HepG2 (cell line): ENCODE measurements around the gene ELANE. TPM values are rescaled to one million over a fixed set of nuclear protein-coding genes. Genes with fewer than 3 reads are reported as not detected.

Source experiments
- AKAP8 ChIP-seq: sonication (generic); formaldehyde crosslinking; IDR thresholded peaks from 2 replicates; pipeline ENCODE4 v1.5.1; 2020; ENCODE audit warnings: mild to moderate bottlenecking, missing genetic modification reagents
- CHD2 ChIP-seq: IDR thresholded peaks from 2 replicates; pipeline ENCODE4 v1.6.1; 2011; ENCODE audit warnings: low read depth, low read length, improper control_type of control experiment
- E2F1 ChIP-seq: sonication (generic); formaldehyde crosslinking; IDR thresholded peaks from 2 replicates; pipeline ENCODE4 v1.5.0; 2020; ENCODE audit warnings: missing genetic modification reagents
- FUBP1 ChIP-seq: sonication (generic); formaldehyde crosslinking; IDR thresholded peaks from 2 replicates; pipeline ENCODE4 v1.5.1; 2020; ENCODE audit warnings: missing genetic modification reagents, mild to moderate bottlenecking, borderline replicate concordance
- HNRNPL ChIP-seq: fragments of 200-400 bp; formaldehyde crosslinking; IDR thresholded peaks from 2 replicates; pipeline ENCODE4 v1.6.1; 2017; ENCODE audit warnings: mild to moderate bottlenecking, low read depth, low read length
- MTA1 ChIP-seq: sonication (generic); formaldehyde crosslinking; IDR thresholded peaks from 2 replicates; pipeline ENCODE4 v1.4.0; 2020; ENCODE audit warnings: missing genetic modification reagents, mild to moderate bottlenecking, borderline replicate concordance
- MTF2 ChIP-seq: sonication (generic); formaldehyde crosslinking; IDR thresholded peaks from 2 replicates; pipeline ENCODE4 v1.5.0; 2020; ENCODE audit warnings: missing genetic modification reagents, borderline replicate concordance
- MYNN ChIP-seq: sonication (generic); formaldehyde crosslinking; IDR thresholded peaks from 2 replicates; pipeline ENCODE4 v1.4.0; 2020; ENCODE audit warnings: mild to moderate bottlenecking, low read depth, missing genetic modification reagents
- PTBP1 ChIP-seq: fragments of 200-400 bp; formaldehyde crosslinking; IDR thresholded peaks from 2 replicates; pipeline ENCODE4 v1.6.1; 2018; ENCODE audit warnings: low read length, low read depth; ENCODE audit not compliant: poor library complexity, severe bottlenecking
- RARG ChIP-seq: sonication (generic); formaldehyde crosslinking; IDR thresholded peaks from 2 replicates; pipeline ENCODE4 v1.4.0; 2020; ENCODE audit warnings: low read depth, mild to moderate bottlenecking, missing genetic modification reagents
- RBAK ChIP-seq: sonication (generic); formaldehyde crosslinking; IDR thresholded peaks from 2 replicates; pipeline ENCODE4 v1.5.1; 2020; ENCODE audit warnings: mild to moderate bottlenecking, missing genetic modification reagents
- ZBTB46 ChIP-seq: sonication (generic); formaldehyde crosslinking; IDR thresholded peaks from 2 replicates; pipeline ENCODE4 v1.4.0; 2020; ENCODE audit warnings: mild to moderate bottlenecking, missing genetic modification reagents, borderline replicate concordance
- ZFP82 ChIP-seq: sonication (generic); formaldehyde crosslinking; IDR thresholded peaks from 2 replicates; pipeline ENCODE4 v1.5.1; 2020; ENCODE audit warnings: mild to moderate bottlenecking, missing genetic modification reagents, borderline replicate concordance
- ZNF282 ChIP-seq: fragments of 450-650 bp; IDR thresholded peaks from 2 replicates; pipeline ENCODE4 v1.6.1; 2018; ENCODE audit not compliant: partially characterized antibody
- ZNF720 ChIP-seq: sonication (generic); formaldehyde crosslinking; IDR thresholded peaks from 2 replicates; pipeline ENCODE4 v1.4.0; 2020; ENCODE audit warnings: missing genetic modification reagents
- ZNF773 ChIP-seq: sonication (generic); formaldehyde crosslinking; IDR thresholded peaks from 2 replicates; pipeline ENCODE4 v1.4.0; 2020; ENCODE audit warnings: missing genetic modification reagents, borderline replicate concordance
- polyA plus RNA-seq, 8 experiments: library from polyadenylated mRNA; depleted of rRNA in 3 of 8; stranded (reverse) in 7 of 8; unstranded in 1 of 8; fragments of >200 nt; fragmentation: Illumina TruSeq in 4 of 8; extraction: Trizol in 4 of 8; gene quantifications; 2 replicates each; pipeline versions ENCODE4 v1.2.1 to v1.2.3, GENCODE V29; 2011 to 2016; ENCODE audit warnings: low read depth in 4 of 8, missing spikeins in 1 of 8, mixed read lengths in 1 of 8; ENCODE audit not compliant: insufficient read depth in 1 of 8
- total RNA-seq, 5 experiments: library from RNA; depleted of rRNA; stranded (reverse); fragments of >200 nt; fragmentation: Illumina TruSeq; extraction: Trizol; gene quantifications; 2 replicates each; pipeline ENCODE4 v1.2.3, GENCODE V29; 2016; ENCODE audit warnings: low read depth in 1 of 5
- TF ChIP-seq, protein P1 (sequence below): sonication (generic); formaldehyde crosslinking; IDR thresholded peaks from 2 replicates; pipeline ENCODE4 v1.4.0; 2020; ENCODE audit warnings: missing genetic modification reagents

Gene ELANE
- total and polyA plus RNA-seq, 2 of the 13 experiments (the other 11 are each of a cell fraction or from before 2014, with no cell fraction given) = not detected

DNA sequence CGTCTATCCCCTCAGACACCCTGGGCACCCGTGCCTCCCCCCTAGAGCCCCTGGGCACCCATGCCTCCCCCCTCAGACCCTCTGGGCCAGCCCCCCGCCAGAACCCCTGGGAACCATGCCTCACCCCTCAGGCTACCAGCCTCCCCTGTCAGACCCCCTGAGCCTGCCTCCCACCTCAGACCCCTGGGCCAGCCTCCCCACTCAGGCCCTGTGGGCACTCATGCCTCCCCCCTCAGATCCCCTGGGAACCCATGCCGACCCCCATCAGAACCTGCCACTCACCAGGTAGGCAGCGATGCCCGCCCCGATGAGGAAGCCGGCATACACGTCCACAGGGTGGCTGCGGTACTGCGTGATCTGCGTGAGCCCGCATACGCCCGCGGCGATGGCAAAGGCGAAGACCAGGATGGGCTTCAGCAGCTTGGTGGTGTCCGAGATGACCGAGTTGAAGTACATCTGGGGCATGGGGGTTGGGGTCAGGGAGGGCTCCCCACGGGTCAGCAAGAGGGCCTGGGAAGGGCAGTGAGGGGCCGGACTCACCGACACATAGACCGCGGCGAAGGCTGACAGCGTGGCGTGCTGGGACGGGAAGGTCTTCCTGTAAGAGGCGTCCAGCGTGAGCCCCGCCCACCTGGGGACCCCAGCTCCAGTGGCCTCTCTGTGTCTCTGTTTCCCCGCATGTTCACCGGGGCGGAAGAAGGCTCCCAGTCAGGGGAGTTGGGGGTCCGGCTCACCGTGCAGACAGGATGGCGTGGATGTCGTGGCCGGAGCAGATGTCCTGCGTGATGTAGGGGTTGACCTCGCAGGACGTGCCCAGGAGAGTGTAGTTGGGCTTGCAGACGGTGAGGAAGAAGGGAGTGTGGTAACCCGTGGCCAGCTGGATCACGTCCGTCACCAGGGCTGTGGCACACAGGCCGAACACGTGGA, 37.7 kb upstream of the ELANE start (continued):
- TF ChIP-seq MYNN (CRISPR knock-in tag) (no peak), ZBTB46 (CRISPR knock-in tag) (no peak), MTA1 (CRISPR knock-in tag) (no peak), MTF2 (CRISPR knock-in tag) (no peak), ZNF720 (no peak), ZFP82 (CRISPR knock-in tag) (no peak), PTBP1 (peak; percentile 46), ZNF773 (CRISPR knock-in tag) (0 out of 2 replicates have a peak, but pooled peaks have one; percentile 42), RBAK (CRISPR knock-in tag) (no peak), RARG (CRISPR knock-in tag) (no peak), FUBP1 (CRISPR knock-in tag) (no peak), CHD2 (0 out of 2 replicates have a peak, but pooled peaks have one; percentile 18), HNRNPL (0 out of 2 replicates have a peak, but pooled peaks have one; percentile 48), AKAP8 (CRISPR knock-in tag) (peak; percentile 82; the same call in 1 of the 2 replicates), ZNF282 (no peak), E2F1 (CRISPR knock-in tag) (no peak)
- TF ChIP-seq, protein P1, sequence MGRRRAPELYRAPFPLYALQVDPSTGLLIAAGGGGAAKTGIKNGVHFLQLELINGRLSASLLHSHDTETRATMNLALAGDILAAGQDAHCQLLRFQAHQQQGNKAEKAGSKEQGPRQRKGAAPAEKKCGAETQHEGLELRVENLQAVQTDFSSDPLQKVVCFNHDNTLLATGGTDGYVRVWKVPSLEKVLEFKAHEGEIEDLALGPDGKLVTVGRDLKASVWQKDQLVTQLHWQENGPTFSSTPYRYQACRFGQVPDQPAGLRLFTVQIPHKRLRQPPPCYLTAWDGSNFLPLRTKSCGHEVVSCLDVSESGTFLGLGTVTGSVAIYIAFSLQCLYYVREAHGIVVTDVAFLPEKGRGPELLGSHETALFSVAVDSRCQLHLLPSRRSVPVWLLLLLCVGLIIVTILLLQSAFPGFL = no peak
